ENCODE data around the gene FBXL19.

- TF ChIP-seq RAD21 (IDR thresholded peaks at IDR 0.05 in 1 of 2, conservative IDR thresholded peaks at IDR 0.05 in 1 of 2; ENCODE audit: low read depth in 2 of 2, low read length in 2 of 2) (no peak), CTCF (IDR thresholded peaks at IDR 0.05; ENCODE audit: control extremely low read depth in 1 of 3, insufficient read depth in 1 of 3, low read depth in 1 of 3, low read length in 3 of 3) (no peak), NANOG (IDR thresholded peaks at IDR 0.05; ENCODE audit: insufficient read depth, low read depth, low read length, poor library complexity, severe bottlenecking) (no peak), JUN (IDR thresholded peaks at IDR 0.05; ENCODE audit: low read depth, low read length) (no peak), E2F6 (IDR thresholded peaks at IDR 0.05) (no peak), FOSL1 (IDR thresholded peaks at IDR 0.05; ENCODE audit: insufficient read depth, low read depth, low read length) (no peak)
These were observed 2.0 kb upstream of the FBXL19 start for GRCh38 chr16:30921459-30921747.
